Thoracic aorta (tissue), 2 donors: Measurements from ENCODE around the gene CCL2. TPM values are rescaled to one million over a fixed set of nuclear protein-coding genes. Genes with fewer than 3 reads are reported as not detected.
"Not testable (repeated sequence)": the region's sequence is repeated elsewhere in the genome, so short reads cannot be mapped to it uniquely, and the experiment has no call there.

ENCODE experiments used
- ATAC-seq: fragments of 150-250 bp; one replicate; pipeline ENCODE4 v1.8.0; 2017; ENCODE audit warnings: low read depth; ENCODE audit not compliant: insufficient number of reproducible peaks, low FRiP score
- DNase-seq: peaks from one replicate; pipeline ENCODE4 v3.0.0-alpha.2; 2020; ENCODE audit warnings: low spot score
- H3K27ac ChIP-seq, 2 donors: fragments of 200-600 bp; sonication (generic); 1 replicate in 1 of 2; 2 replicates in 1 of 2; pipeline ENCODE4 v1.5.1; 2016; ENCODE audit warnings: mild to moderate bottlenecking in 2 of 2, moderate library complexity in 2 of 2
- H3K27me3 ChIP-seq: fragments of 200-600 bp; sonication (generic); replicated peaks from 2 replicates; pipeline ENCODE4 v1.6.0; 2016; ENCODE audit warnings: mild to moderate bottlenecking; ENCODE audit not compliant: insufficient read depth
- H3K36me3 ChIP-seq: fragments of 200-600 bp; sonication (generic); one replicate; pipeline ENCODE4 v1.5.1; 2016
- H3K4me1 ChIP-seq, 2 donors: fragments of 200-600 bp; sonication (generic); 1 replicate in 1 of 2; 2 replicates in 1 of 2; pipeline versions ENCODE4 v1.5.1 to v1.6.0; 2016; ENCODE audit warnings: low read depth in 2 of 2, mild to moderate bottlenecking in 1 of 2; ENCODE audit not compliant: control insufficient read depth in 1 of 2
- H3K4me3 ChIP-seq: fragments of 200-600 bp; sonication (generic); 2 replicates; pipeline ENCODE4 v1.5.1; 2016; ENCODE audit warnings: mild to moderate bottlenecking
- H3K9me3 ChIP-seq: fragments of 200-600 bp; sonication (generic); 2 replicates; pipeline ENCODE4 v1.5.1; 2016
- total RNA-seq, 2 donors: library from RNA; depleted of rRNA; stranded (reverse); fragments of >200 nt; gene quantifications; one replicate each; pipeline versions ENCODE4 v1.1.0 to v1.2.3, GENCODE V29; 2016
- TF ChIP-seq, protein P1 (sequence below): fragments of 200-600 bp; sonication (generic); IDR thresholded peaks from one replicate; pipeline ENCODE4 v1.5.1; 2019; ENCODE audit warnings: antibody characterized with exemption

The CCL2 gene
- total RNA-seq, 2 donors from 2014 or later = 324 to 448 TPM

DNA sequence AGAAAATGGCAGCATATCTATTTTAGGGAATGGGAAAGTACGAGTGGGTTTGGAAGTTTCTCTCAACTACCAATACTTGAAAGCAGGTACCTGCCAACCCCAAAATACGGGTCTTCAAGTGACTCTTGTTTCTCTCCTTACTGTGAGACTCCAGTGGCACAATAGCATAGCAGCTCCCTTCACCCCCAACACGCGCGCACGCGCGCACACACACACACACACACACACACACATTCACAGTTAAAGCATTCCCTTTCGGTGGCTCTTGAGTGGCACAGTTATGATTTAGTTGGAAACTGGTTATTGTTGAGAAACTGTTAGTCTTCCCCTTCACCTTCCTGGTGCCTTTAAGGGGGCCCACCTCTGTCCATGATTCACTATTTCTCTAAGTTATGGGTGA is 30.0 kb upstream of the CCL2 start:
- Histone ChIP-seq H3K4me3 (no peak overlapping the region), H3K27ac (no peak overlapping the region), H3K4me1 (no peaks in the 10 kb centered on the region), H3K36me3 (no peaks in the 10 kb centered on the region), H3K9me3 (peaks cover 7% of the 10 kb centered on the region), H3K27me3 (no peaks in the 10 kb centered on the region)
- TF ChIP-seq, protein P1, sequence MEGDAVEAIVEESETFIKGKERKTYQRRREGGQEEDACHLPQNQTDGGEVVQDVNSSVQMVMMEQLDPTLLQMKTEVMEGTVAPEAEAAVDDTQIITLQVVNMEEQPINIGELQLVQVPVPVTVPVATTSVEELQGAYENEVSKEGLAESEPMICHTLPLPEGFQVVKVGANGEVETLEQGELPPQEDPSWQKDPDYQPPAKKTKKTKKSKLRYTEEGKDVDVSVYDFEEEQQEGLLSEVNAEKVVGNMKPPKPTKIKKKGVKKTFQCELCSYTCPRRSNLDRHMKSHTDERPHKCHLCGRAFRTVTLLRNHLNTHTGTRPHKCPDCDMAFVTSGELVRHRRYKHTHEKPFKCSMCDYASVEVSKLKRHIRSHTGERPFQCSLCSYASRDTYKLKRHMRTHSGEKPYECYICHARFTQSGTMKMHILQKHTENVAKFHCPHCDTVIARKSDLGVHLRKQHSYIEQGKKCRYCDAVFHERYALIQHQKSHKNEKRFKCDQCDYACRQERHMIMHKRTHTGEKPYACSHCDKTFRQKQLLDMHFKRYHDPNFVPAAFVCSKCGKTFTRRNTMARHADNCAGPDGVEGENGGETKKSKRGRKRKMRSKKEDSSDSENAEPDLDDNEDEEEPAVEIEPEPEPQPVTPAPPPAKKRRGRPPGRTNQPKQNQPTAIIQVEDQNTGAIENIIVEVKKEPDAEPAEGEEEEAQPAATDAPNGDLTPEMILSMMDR = no peak
- no peak for DNase-seq
- ATAC-seq = no peak

DNA sequence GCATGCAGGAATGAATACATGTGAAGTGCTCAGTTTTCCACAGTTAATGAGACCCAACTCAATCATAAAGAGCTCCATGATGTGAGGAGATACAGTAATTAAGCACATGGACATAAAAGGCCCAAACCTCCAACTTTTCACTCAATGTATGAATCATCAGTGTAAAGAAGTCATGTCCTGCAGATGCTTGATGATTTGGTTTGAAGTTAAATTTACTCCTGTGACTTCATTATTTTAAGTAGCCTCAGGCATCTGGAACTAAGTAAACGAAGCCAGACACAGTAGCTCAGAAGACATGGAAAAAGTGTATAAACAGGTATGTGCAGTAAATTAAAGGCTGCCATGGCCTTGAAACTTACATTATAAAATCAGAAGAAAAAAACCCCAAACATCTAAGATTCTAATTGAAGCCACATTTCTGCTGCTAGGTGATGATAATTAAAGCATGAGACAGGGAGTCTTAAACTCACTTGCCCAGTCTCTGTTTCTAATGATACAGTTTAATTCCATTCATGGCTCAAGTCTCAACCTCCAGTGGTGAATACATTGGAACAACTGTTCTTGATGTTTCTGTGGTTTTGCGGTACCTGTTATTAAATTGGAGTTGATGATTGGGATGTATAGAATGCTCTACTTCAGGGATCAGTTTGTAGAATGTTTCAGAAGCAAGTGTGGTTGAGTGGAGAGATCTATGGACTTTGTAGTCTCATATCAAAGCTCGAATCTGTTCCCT is 28.9 kb upstream of the CCL2 start:
- no peak overlapping the region for H3K27ac ChIP-seq
- ATAC-seq = no peak
- H3K4me1 ChIP-seq = no peaks in the 10 kb centered on the region
- no peaks in the 10 kb centered on the region for H3K36me3 ChIP-seq
- TF ChIP-seq, protein P1 = no peak
- H3K9me3 ChIP-seq = peaks cover 7% of the 10 kb centered on the region
- no peak overlapping the region for H3K4me3 ChIP-seq
- H3K27me3 ChIP-seq = no peaks in the 10 kb centered on the region
- no peak for DNase-seq

DNA sequence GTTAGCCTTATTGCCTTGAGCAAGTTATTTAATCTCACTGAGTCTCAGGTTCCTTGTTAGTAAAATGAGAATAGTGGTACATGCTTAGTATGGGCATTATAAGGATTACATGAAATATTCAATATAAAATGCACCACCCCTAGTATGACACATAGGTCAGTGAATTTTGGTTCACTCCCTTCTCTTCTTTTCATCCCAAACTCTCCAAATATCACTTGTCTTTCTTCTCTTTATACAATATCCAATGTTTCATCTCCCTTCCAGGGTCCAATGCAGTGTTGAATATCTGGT is 28.4 kb upstream of the CCL2 start:
- Histone ChIP-seq H3K4me3 (no peak overlapping the region), H3K36me3 (no peaks in the 10 kb centered on the region), H3K27me3 (no peaks in the 10 kb centered on the region), H3K4me1 (no peaks in the 10 kb centered on the region), H3K27ac (no peak overlapping the region), H3K9me3 (peaks cover 7% of the 10 kb centered on the region)
- DNase-seq = no peak
- ATAC-seq = no peak
- TF ChIP-seq, protein P1 = no peak

DNA sequence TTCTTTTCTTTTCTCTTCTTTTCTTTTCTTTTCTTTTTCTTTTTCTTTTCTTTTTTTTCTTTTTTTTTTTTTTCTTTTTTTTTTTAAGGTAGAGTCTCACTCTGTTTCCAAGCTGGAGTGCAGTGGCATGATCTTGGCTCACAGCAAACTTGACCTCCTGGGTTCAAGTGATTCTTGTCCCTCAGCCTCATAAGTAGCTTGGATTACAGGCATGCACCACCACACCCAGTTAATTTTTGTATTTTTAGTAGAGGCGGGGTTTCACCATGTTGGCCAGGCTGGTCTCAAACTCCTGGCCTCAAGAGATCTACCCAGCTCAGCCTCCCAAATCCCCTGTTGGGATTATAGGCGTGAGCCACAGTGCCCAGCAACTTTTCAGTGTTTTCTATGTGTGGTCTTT is 27.8 kb upstream of the CCL2 start:
- DNase-seq, H3K9me3 ChIP-seq, H3K27me3 ChIP-seq, H3K36me3 ChIP-seq, H3K4me3 ChIP-seq, ATAC-seq, H3K27ac ChIP-seq, H3K4me1 ChIP-seq: not testable (repeated sequence)

DNA sequence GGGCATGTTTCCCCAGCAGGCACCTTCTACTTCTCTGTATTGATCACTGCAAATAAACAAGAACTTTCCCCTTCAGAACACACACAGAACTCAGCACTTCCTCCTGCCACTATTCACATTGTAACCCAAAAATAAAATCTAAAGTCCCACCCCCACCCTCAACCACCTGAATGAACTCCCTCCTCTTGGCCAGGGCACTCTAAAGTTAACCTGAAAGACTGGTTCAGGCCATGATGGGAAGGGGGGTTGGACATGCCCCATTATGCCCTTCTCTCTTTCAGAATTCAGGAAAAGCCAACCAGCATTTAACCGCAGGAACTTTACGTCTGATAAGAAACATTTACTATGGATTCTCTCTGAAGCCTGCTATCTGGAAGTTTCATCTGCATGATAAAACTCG is 27.4 kb upstream of the CCL2 start:
- peaks cover 7% of the 10 kb centered on the region for H3K9me3 ChIP-seq
- no peaks in the 10 kb centered on the region for H3K27me3 ChIP-seq
- H3K4me3 ChIP-seq = no peak overlapping the region
- no peak for ATAC-seq
- DNase-seq = no peak
- H3K27ac ChIP-seq = no peak overlapping the region
- TF ChIP-seq, protein P1 = no peak
- no peaks in the 10 kb centered on the region for H3K4me1 ChIP-seq
- H3K36me3 ChIP-seq = no peaks in the 10 kb centered on the region

DNA sequence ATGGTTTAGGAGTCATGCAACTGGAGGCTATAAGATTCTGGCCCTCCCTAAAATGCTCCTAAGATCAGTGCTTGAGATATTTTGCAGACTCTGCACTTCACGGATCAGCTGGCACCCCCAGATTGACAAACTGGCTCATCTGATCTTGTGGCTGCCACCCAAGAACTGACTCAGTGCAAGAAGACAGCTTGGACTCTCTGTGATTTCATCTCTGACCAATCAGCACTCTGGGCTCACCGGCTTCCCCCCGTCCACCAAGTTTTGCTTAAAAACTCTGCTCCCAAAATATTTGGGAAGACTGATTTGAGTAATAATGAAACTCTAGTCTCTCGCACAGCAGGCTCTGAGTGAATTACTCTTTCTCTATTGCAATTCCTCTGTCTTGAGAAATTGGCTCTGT is 26.3 kb upstream of the CCL2 start:
- TF ChIP-seq, protein P1 = no peak
- no peak for ATAC-seq
- no peaks in the 10 kb centered on the region for H3K27me3 ChIP-seq
- no peaks in the 10 kb centered on the region for H3K36me3 ChIP-seq
- no peak overlapping the region for H3K4me3 ChIP-seq
- DNase-seq = no peak
- H3K4me1 ChIP-seq = peaks cover 0 to 1% of the 10 kb centered on the region in 2 donors
- peaks cover 7% of the 10 kb centered on the region for H3K9me3 ChIP-seq
- no peak overlapping the region for H3K27ac ChIP-seq
